Measurements from ENCODE around the gene TRMT1.

DNA sequence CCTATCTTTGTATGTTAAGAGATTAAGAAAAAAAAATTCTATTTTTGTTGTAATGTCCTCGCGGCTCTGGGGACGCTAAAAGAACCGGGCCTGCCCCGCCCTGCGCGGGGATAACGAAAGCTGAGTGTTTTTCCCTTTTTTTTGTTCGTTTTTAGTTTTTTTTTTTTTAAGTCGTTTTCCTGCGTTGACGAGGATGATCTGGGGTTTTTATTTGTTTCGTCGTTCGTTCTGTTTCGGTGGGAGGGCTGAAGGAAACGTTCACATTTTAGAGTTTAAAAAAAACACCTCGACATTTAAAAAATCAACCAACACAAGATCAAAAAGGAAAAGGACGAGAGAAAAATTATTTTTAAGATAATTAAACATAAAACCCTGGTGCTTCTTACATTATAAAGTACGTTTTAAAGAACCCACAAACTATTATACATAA lies 19.5 kb downstream of the TRMT1 start:
- TF ChIP-seq POLR2A (IDR thresholded peaks at IDR 0.05), result no peak
- TF ChIP-seq, protein P1, sequence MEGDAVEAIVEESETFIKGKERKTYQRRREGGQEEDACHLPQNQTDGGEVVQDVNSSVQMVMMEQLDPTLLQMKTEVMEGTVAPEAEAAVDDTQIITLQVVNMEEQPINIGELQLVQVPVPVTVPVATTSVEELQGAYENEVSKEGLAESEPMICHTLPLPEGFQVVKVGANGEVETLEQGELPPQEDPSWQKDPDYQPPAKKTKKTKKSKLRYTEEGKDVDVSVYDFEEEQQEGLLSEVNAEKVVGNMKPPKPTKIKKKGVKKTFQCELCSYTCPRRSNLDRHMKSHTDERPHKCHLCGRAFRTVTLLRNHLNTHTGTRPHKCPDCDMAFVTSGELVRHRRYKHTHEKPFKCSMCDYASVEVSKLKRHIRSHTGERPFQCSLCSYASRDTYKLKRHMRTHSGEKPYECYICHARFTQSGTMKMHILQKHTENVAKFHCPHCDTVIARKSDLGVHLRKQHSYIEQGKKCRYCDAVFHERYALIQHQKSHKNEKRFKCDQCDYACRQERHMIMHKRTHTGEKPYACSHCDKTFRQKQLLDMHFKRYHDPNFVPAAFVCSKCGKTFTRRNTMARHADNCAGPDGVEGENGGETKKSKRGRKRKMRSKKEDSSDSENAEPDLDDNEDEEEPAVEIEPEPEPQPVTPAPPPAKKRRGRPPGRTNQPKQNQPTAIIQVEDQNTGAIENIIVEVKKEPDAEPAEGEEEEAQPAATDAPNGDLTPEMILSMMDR (IDR thresholded peaks at IDR 0.05), result no peak
